GM12865 (cell line): ENCODE data around the gene TWNK.

Experiments
- DNase-seq: peaks from one replicate; pipeline ENCODE4 v3.0.0; 2010; ENCODE audit warnings: low read depth
- H3K4me3 ChIP-seq: 2 replicates; pipeline ENCODE4 v1.5.1; 2011; ENCODE audit warnings: mild to moderate bottlenecking, low read depth, low read length, control low read depth
- CTCF ChIP-seq: IDR thresholded peaks from 2 replicates; pipeline ENCODE4 v1.5.1; 2011; ENCODE audit warnings: low read length, control low read depth, low read depth, inconsistent platforms; ENCODE audit not compliant: insufficient read depth; ENCODE audit errors: missing control alignments

Gene TWNK

DNA sequence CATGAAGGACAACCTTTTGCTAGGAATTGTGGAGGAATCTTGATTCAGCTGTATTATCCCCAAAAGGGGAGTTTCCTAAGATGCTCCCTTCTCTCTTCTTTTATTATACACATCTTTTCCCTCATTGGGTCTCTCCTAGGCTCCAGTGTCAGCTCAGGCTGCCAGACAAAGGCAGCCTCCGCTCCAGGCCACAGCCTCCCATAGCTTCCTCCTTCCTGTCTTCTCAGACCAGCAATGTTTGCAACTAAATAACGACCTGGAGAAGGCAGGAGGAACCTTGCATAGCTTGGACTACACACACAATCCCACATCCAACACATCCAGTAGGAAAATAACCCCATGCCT lies 56.0 kb downstream of the TWNK start:
- no peak for DNase-seq
- TF ChIP-seq CTCF = no peak
- peak overlapping the region; percentile 69 for H3K4me3 ChIP-seq
